NT2/D1 (cell line): ENCODE data around the gene ZNF688.

Experiments used
- DNase-seq: peaks from one replicate; pipeline ENCODE4 v3.0.0-alpha.2; 2011; ENCODE audit warnings: low read depth, low spot score
- H3K27me3 ChIP-seq: 2 replicates; pipeline ENCODE4 v1.6.0; 2011; ENCODE audit warnings: mild to moderate bottlenecking; ENCODE audit not compliant: insufficient read length, insufficient read depth
- H3K36me3 ChIP-seq: 2 replicates; pipeline ENCODE4 v1.6.1; 2011; ENCODE audit warnings: mild to moderate bottlenecking, low read length, mixed read lengths; ENCODE audit not compliant: insufficient read depth, insufficient read length
- H3K4me1 ChIP-seq: 2 replicates; pipeline ENCODE4 v1.5.1; 2011; ENCODE audit not compliant: insufficient read depth, insufficient read length
- H3K4me3 ChIP-seq: 2 replicates; pipeline ENCODE4 v1.5.1; 2011; ENCODE audit warnings: low read depth; ENCODE audit not compliant: insufficient read length
- H3K9ac ChIP-seq: 2 replicates; pipeline ENCODE4 v1.6.0; 2011; ENCODE audit warnings: low read depth; ENCODE audit not compliant: insufficient read length
- H3K9me3 ChIP-seq: 2 replicates; pipeline ENCODE4 v1.5.1; 2011; ENCODE audit warnings: mild to moderate bottlenecking, low read length; ENCODE audit not compliant: insufficient read depth
- SUZ12 ChIP-seq: IDR thresholded peaks from 2 replicates; pipeline ENCODE4 v1.6.1; 2011; ENCODE audit not compliant: insufficient read length, insufficient read depth; ENCODE audit errors: extremely low read depth
- YY1 ChIP-seq: IDR thresholded peaks from 2 replicates; pipeline ENCODE4 v1.6.1; 2011; ENCODE audit not compliant: insufficient read length, insufficient read depth
- ZNF274 ChIP-seq: IDR thresholded peaks from 2 replicates; pipeline ENCODE4 v1.6.1; 2011; ENCODE audit warnings: mild to moderate bottlenecking, low read depth, low read length

The ZNF688 gene

DNA sequence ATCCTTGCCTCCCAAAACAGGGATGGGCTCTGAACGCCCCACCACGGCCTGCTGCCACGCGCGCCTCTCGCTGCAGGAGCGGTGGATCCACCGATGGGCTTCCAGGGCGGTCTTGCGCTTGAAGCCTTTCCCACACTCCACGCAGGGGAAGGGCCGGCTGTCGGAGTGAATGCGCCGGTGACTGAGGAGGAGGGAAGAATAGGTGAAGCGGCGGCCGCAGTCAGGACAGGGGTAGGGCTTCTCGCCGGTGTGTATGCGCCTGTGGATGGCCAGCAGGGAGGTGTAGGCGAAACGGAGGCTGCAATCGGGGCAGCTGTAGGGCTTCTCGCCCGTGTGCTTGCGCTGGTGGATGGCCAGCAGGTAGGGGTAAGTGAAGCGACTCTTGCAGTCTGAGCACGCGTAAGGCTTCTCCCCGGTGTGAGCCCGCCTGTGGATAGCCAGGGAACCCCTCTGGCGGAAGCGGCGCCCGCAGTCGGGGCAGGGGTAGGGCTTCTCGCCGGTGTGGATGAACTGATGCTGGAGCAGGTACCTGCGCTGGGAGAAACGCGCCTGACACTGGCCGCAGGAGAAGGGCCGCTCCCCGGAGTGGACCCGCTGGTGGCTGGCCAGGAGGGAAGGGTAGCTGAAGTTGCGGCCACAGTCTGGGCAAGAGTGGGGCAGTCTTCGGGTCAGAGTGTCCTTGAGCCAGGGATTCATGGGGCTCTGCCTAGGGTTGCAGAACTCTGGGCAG is 11.3 kb upstream of the ZNF688 start:
- H3K9me3 ChIP-seq, result no peaks in the 10 kb centered on the region
- peak overlapping the region; percentile 8 for H3K9ac ChIP-seq
- TF ChIP-seq ZNF274, result no peak
- no peak for TF ChIP-seq YY1
- TF ChIP-seq SUZ12, result no peak
- no peak for DNase-seq
- H3K36me3 ChIP-seq, result peaks cover 57% of the 10 kb centered on the region
- H3K27me3 ChIP-seq, result no peaks in the 10 kb centered on the region
- H3K4me1 ChIP-seq, result peaks cover 6% of the 10 kb centered on the region
- H3K4me3 ChIP-seq, result no peak overlapping the region

DNA sequence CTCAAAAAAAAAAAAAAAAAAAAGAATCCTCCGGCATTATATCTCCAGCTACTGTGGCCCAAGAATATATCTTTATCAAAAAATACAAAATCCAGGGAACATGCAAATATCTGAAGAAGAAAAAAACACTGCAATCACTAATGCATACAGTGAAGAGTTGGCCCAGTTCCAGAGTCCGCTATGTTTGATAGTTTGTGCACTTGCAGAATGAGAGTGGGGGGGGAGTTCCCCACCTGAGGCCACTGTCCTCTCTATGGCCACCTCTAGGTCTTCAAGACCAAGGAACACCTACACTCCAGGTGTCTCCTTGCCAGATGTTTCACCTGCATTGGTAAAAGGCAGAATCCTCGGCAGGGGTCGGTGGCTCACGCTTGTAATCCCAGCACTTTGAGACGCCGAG is 9.9 kb upstream of the ZNF688 start:
- no peaks in the 10 kb centered on the region for H3K9me3 ChIP-seq
- TF ChIP-seq ZNF274, result no peak
- no peak for TF ChIP-seq SUZ12
- no peak for TF ChIP-seq YY1
- H3K4me3 ChIP-seq, result no peak overlapping the region
- peaks cover 6% of the 10 kb centered on the region for H3K4me1 ChIP-seq
- DNase-seq, result no peak
- no peak overlapping the region for H3K9ac ChIP-seq
- H3K27me3 ChIP-seq, result no peaks in the 10 kb centered on the region
- H3K36me3 ChIP-seq, result peaks cover 50% of the 10 kb centered on the region

DNA sequence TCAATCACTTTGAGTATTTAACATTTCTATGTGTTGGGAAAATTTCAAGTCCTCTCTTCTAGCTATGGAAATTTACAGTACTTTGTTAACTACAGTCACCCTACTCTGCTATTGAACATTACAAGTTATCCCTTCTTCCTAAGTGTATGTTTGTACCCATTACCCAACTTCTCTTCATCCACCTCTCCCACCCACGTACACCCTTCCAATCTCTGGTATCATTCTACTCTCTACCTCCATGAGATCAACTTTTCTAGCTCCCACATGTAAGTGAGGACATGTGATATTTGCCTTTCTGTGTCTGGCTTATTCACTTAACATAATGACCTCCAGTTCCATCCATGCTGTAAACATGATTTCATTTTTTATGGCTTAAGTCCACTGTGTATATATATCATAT is 3.2 kb upstream of the ZNF688 start:
- no peak for TF ChIP-seq SUZ12
- TF ChIP-seq ZNF274, result no peak
- H3K4me3 ChIP-seq, result no peak overlapping the region
- peaks cover 5% of the 10 kb centered on the region for H3K4me1 ChIP-seq

DNA sequence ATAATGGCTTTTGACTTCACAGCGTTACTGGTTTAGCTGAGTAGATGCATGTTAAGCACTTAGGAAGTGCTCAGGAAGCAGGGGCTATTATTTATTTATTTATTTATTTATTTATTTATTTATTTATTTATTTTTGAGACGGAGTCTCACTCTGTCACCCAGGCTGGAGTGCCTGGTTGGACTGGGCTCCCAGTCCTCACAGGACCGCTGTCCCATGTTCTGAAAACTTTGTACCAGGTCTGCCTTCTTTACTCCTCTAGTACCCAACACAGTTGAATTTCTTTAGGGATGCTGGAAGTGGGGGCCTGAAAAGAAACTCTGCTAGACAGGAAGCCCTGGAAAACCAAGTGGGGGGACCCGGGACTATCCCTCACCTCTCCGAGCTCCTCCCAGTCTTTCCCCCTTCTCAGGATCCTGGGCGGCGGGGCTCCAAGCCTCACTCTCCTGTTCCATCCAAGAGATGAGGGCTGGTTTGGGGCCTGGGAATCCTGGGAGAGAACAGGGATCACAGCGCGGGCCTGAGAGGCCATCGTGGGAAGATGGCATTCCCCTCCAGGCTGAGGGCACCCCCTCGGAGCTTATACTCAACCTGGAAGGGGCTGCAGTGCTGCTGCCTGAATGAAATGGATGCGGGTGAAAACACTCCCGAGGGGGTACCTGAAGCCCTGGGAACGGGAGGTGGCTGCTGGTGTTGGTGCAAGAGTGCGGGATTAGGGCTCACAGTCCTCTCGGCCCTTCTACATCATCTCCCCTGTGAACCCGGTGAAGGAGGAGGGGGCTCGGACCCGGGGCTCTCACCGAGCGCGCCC is 674 bp downstream of the ZNF688 start:
- no peaks in the 10 kb centered on the region for H3K9me3 ChIP-seq
- no peaks in the 10 kb centered on the region for H3K36me3 ChIP-seq
- peak overlapping the region; percentile 82 for H3K4me3 ChIP-seq
- no peak for TF ChIP-seq SUZ12
- TF ChIP-seq YY1, result no peak
- TF ChIP-seq ZNF274, result no peak
- peak overlapping the region; percentile 95 for H3K9ac ChIP-seq
- no peak for DNase-seq
- H3K4me1 ChIP-seq, result peaks cover 6% of the 10 kb centered on the region
- H3K27me3 ChIP-seq, result no peaks in the 10 kb centered on the region

More for the DNA sequence above, 3.2 kb upstream of the ZNF688 start:
- H3K36me3 ChIP-seq, result peaks cover 20% of the 10 kb centered on the region
- H3K27me3 ChIP-seq, result no peaks in the 10 kb centered on the region
- no peaks in the 10 kb centered on the region for H3K9me3 ChIP-seq
- DNase-seq, result no peak
- no peak overlapping the region for H3K9ac ChIP-seq

DNA sequence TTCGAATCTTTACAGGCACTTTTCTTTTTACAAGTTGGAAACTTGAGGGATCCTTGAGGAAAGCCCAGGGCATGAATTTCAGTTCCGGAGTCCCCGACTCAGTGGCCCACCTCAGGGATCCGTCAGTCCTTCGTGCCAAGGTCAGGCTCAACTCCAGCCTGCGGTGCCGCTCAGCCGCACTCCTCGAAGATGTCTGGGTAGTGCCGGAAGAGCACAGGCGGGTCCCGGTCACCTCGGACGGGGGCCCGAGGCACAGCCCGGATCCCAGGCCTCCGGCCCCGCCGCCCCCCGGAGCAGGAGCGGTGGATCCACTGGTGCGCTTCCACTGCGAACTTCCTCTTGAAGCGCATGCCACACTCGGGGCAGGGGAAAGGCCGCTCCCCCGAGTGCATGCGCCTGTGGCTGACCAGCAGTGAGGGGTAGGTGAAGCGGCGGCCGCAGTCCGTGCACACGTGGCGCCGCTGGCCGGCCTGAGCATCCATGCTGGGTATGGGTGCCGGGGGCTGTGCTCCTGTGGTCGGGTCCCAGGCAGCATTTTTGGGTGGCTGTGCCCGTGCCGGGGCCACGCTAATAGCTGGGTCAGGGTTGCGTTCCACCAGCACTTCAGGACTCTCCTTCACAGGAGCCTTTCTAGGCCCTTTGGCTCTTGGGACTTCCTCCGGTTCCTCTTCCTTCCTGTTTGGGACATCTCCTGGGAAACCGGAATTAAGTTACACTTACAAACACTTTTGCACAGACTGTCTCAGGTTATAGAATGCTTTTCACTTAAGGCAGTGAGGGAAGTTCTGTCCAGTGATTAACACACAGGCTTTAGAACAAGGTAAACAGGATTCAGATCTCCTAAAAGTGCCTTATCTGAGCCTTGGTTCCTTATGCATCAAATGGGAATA is 1.5 kb downstream of the ZNF688 start:
- Histone ChIP-seq H3K36me3 (no peaks in the 10 kb centered on the region), H3K27me3 (no peaks in the 10 kb centered on the region), H3K4me3 (no peak overlapping the region), H3K9me3 (no peaks in the 10 kb centered on the region), H3K9ac (no peak overlapping the region), H3K4me1 (peaks cover 6% of the 10 kb centered on the region)
- TF ChIP-seq ZNF274 (no peak), YY1 (no peak), SUZ12 (no peak)
- no peak for DNase-seq

DNA sequence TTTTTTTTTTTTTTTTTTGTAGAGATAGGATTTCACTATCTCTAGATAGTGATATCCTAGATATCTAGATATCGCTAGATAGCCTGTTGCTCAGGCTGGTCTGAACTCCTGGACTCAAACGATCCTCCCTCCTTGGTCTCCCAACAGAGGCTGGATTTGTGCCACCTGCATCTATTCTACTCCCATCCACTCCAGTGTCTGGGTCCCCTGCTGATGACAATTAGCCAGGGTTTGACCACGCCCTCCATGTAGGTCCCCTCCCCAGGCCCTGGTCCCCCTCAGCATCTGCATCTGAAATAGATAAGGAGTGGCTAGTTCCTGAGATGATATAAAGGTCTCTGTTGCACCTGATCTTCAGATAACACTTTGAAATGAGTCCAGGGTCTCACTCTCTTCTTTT is 2.2 kb downstream of the ZNF688 start:
- H3K27me3 ChIP-seq, result no peaks in the 10 kb centered on the region
- H3K36me3 ChIP-seq, result no peaks in the 10 kb centered on the region
- TF ChIP-seq SUZ12 (no peak), ZNF274 (no peak), YY1 (no peak)
- H3K9me3 ChIP-seq, result no peaks in the 10 kb centered on the region
- H3K4me3 ChIP-seq, result no peak overlapping the region
- peaks cover 6% of the 10 kb centered on the region for H3K4me1 ChIP-seq
- no peak overlapping the region for H3K9ac ChIP-seq
- DNase-seq, result no peak
